HFF-Myc (cell line): ENCODE measurements around the gene MAPKAPK2.

ENCODE experiments used
- DNase-seq: peaks from one replicate; pipeline ENCODE4 v3.0.0-alpha.2; 2011; ENCODE audit warnings: low read depth; ENCODE audit errors: extremely low read depth
- H3K4me3 ChIP-seq: replicated peaks from 2 replicates; pipeline ENCODE4 v1.5.1; 2011; ENCODE audit warnings: low read depth, mild to moderate bottlenecking, control low read depth, low read length
- CTCF ChIP-seq: IDR thresholded peaks from 2 replicates; pipeline ENCODE4 v1.5.1; 2012; ENCODE audit warnings: mild to moderate bottlenecking, low read depth, low read length, control low read depth; ENCODE audit errors: missing control alignments

The MAPKAPK2 gene

GRCh38 chr1:206658981-206659273 is 25.8 kb upstream of the MAPKAPK2 start:
- H3K4me3 ChIP-seq = no peak overlapping the region
- no peak for DNase-seq
- no peak for TF ChIP-seq CTCF

- TF ChIP-seq CTCF = no peak
- no peak overlapping the region for H3K4me3 ChIP-seq
- DNase-seq = no peak
Observed at GRCh38 chr1:206660136-206660535, 24.6 kb upstream of the MAPKAPK2 start.

- DNase-seq = no peak
- no peak for TF ChIP-seq CTCF
- no peak overlapping the region for H3K4me3 ChIP-seq
Observed at GRCh38 chr1:206661161-206661820, 23.4 kb upstream of the MAPKAPK2 start.

- H3K4me3 ChIP-seq = no peak overlapping the region
- DNase-seq = no peak
- no peak for TF ChIP-seq CTCF
Observed at GRCh38 chr1:206662396-206663092, 22.2 kb upstream of the MAPKAPK2 start.

- no peak for DNase-seq
- no peak overlapping the region for H3K4me3 ChIP-seq
- no peak for TF ChIP-seq CTCF
Observed at GRCh38 chr1:206663362-206663761, 21.3 kb upstream of the MAPKAPK2 start.

GRCh38 chr1:206663832-206664652 is 20.7 kb upstream of the MAPKAPK2 start:
- no peak for DNase-seq
- peak; percentile 76 for TF ChIP-seq CTCF
- no peak overlapping the region for H3K4me3 ChIP-seq
